A673 (cell line): ENCODE data around the gene C1QTNF5. TPM values are rescaled to one million over a fixed set of nuclear protein-coding genes. Genes with fewer than 3 reads are reported as not detected.

ENCODE experiments used
- BruUV-seq: library from RNA; stranded (reverse); fragments of 400-500 nt; replicated peaks from 2 replicates; lab custom pipeline; 2021; lab: Mats Ljungman, UMichigan
- CTCF ChIA-PET: fragments of 300-600 bp; sonication (Branson Sonifier 250); formaldehyde crosslinking; loops from one replicate; lab custom pipeline; 2022; ENCODE audit warnings: antibody characterized with exemption; lab: Charles Lee
- POLR2A ChIA-PET: fragments of 300-600 bp; sonication (Branson Sonifier 250); formaldehyde crosslinking; loops from one replicate; lab custom pipeline; 2022; ENCODE audit warnings: antibody characterized with exemption; ENCODE audit not compliant: low non-redundant PET; lab: Charles Lee
- DNase-seq: peaks from one replicate; pipeline ENCODE4 v3.0.0-alpha.2; 2015; ENCODE audit warnings: low spot score
- H3K27ac ChIP-seq: fragments of 200-600 bp; sonication (generic); 2 replicates; pipeline ENCODE4 v1.5.1; 2016; ENCODE audit warnings: mixed run types, low read depth, mild to moderate bottlenecking, mixed read lengths, antibody characterized with exemption, low read length; ENCODE audit not compliant: poor library complexity, severe bottlenecking
- H3K27me3 ChIP-seq: fragments of 200-600 bp; sonication (generic); replicated peaks from 2 replicates; pipeline ENCODE4 v1.6.1; 2017; ENCODE audit warnings: mixed run types, low read depth, mild to moderate bottlenecking, mixed read lengths, antibody characterized with exemption, low read length; ENCODE audit not compliant: insufficient read depth, poor library complexity
- H3K36me3 ChIP-seq: fragments of 200-600 bp; sonication (generic); 2 replicates; pipeline ENCODE4 v1.6.1; 2016; ENCODE audit warnings: mixed run types, mild to moderate bottlenecking, mixed read lengths, antibody characterized with exemption, low read length; ENCODE audit not compliant: insufficient read depth, poor library complexity, severe bottlenecking
- H3K4me1 ChIP-seq: fragments of 200-600 bp; sonication (generic); 2 replicates; pipeline ENCODE4 v1.6.1; 2017; ENCODE audit warnings: mixed run types, mild to moderate bottlenecking, mixed read lengths, antibody characterized with exemption, low read length; ENCODE audit not compliant: insufficient read depth, poor library complexity, severe bottlenecking
- H3K4me3 ChIP-seq: fragments of 200-600 bp; sonication (generic); 2 replicates; pipeline ENCODE4 v1.5.1; 2016; ENCODE audit warnings: low read depth, mixed run types, mild to moderate bottlenecking, mixed read lengths, low read length; ENCODE audit not compliant: poor library complexity, severe bottlenecking
- H3K9me3 ChIP-seq: fragments of 200-600 bp; sonication (generic); 2 replicates; pipeline ENCODE4 v1.6.1; 2016; ENCODE audit warnings: mixed run types, low read depth, mild to moderate bottlenecking, mixed read lengths, antibody characterized with exemption, low read length; ENCODE audit not compliant: poor library complexity, severe bottlenecking
- CTCF ChIP-seq: fragments of 300-800, 200-600 bp; sonication (generic); conservative IDR thresholded peaks from 2 replicates; pipeline ENCODE4 v1.5.1; 2017; ENCODE audit warnings: low read depth, mild to moderate bottlenecking, antibody characterized with exemption, low read length, moderate library complexity, mixed read lengths
- EZH2 ChIP-seq: fragments of 200-600 bp; sonication (generic); IDR thresholded peaks from 2 replicates; pipeline ENCODE4 v1.6.1; 2017; ENCODE audit warnings: borderline replicate concordance, low read depth, mild to moderate bottlenecking, mixed read lengths, antibody characterized with exemption, low read length; ENCODE audit not compliant: poor library complexity, severe bottlenecking
- intact Hi-C: fragments of 100-400 bp; cut with micrococcal nuclease; formaldehyde crosslinking; loops from one replicate; pipeline ENCODE4 v1.10.0; 2022; ENCODE audit not compliant: unreplicated experiment
- total RNA-seq: library from RNA; stranded (reverse); gene quantifications from 2 replicates; pipeline ENCODE4 v1.2.3, GENCODE V29; 2021

C1QTNF5 gene
- total RNA-seq, 1 experiment from 2014 or later, result not detected

GRCh38 chr11:119344291-119345010 is 3.8 kb upstream of the C1QTNF5 start:
- Histone ChIP-seq H3K36me3 (no peaks in the 10 kb centered on the region), H3K27me3 (peaks cover 16% of the 10 kb centered on the region), H3K9me3 (no peaks in the 10 kb centered on the region), H3K4me1 (peaks cover 9% of the 10 kb centered on the region), H3K4me3 (no peak overlapping the region), H3K27ac (no peak overlapping the region)
- no TSS peak for BruUV-seq
- ChIA-PET CTCF (no interaction called here), POLR2A (interaction anchor here (0.7 kb wide), 1 partner anchor 682 kb away, joined by 3 read pairs; no protein-coding TSS in a partner anchor)
- intact Hi-C loops, result no loop called here
- TF ChIP-seq EZH2, result no peak
- no peak for TF ChIP-seq CTCF
- no peak for DNase-seq

GRCh38 chr11:119343726-119344125 is 3.0 kb upstream of the C1QTNF5 start:
- no peaks in the 10 kb centered on the region for H3K9me3 ChIP-seq
- intact Hi-C loops, result no loop called here
- ChIA-PET POLR2A (no interaction called here), CTCF (no interaction called here)
- H3K27me3 ChIP-seq, result peaks cover 16% of the 10 kb centered on the region
- no peak for TF ChIP-seq EZH2
- no peak for TF ChIP-seq CTCF
- H3K27ac ChIP-seq, result no peak overlapping the region
- no peak overlapping the region for H3K4me3 ChIP-seq
- no peaks in the 10 kb centered on the region for H3K36me3 ChIP-seq
- H3K4me1 ChIP-seq, result peaks cover 16% of the 10 kb centered on the region
- no TSS peak for BruUV-seq
- no peak for DNase-seq

GRCh38 chr11:119342362-119343130 is 1.9 kb upstream of the C1QTNF5 start:
- TF ChIP-seq EZH2 (no peak), CTCF (no peak)
- POLR2A ChIA-PET, result no interaction called here
- H3K4me1 ChIP-seq, result peaks cover 28% of the 10 kb centered on the region
- no peak overlapping the region for H3K27ac ChIP-seq
- no peaks in the 10 kb centered on the region for H3K36me3 ChIP-seq
- intact Hi-C loops, result no loop called here
- CTCF ChIA-PET, result no interaction called here
- no peak for DNase-seq
- no TSS peak for BruUV-seq
- peaks cover 16% of the 10 kb centered on the region for H3K27me3 ChIP-seq
- no peak overlapping the region for H3K4me3 ChIP-seq
- H3K9me3 ChIP-seq, result no peaks in the 10 kb centered on the region
